GM23248 (cell line): ENCODE data around the gene CCL27.

Source experiments
- EZH2 ChIP-seq: fragments of 200-600 bp; sonication (generic); IDR thresholded peaks from 2 replicates; pipeline ENCODE4 v1.6.1; 2018; ENCODE audit warnings: antibody characterized with exemption, mild to moderate bottlenecking; ENCODE audit not compliant: insufficient read depth, poor library complexity, severe bottlenecking
- EZH2phosphoT487 ChIP-seq: fragments of 200-600 bp; sonication (generic); IDR thresholded peaks from 2 replicates; pipeline ENCODE4 v1.6.1; 2018; ENCODE audit warnings: antibody characterized with exemption, moderate library complexity, mild to moderate bottlenecking, low read depth; ENCODE audit not compliant: insufficient read depth

DNA sequence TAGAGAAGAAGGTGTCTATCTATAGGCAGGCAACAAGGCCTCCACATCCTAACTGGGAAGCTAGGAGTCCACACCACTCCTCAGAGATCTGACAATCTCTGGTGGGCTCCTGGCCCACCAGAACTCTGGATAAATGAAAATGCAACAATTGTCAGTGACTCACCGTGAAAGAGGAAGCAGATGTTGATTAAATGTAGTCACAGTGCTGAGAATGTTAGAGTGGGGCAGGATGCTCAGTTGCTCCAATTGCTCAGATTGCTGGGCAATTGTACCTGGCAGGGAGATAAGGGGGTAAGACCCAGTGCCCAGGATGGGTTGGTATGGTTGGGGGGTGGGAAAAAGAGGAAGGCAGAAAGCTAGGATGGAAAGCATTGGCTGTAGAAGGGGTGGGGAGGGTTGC is 24.3 kb upstream of the CCL27 start:
- no peak for TF ChIP-seq EZH2
- no peak for TF ChIP-seq EZH2phosphoT487
